Astrocyte of the spinal cord (primary cell): ENCODE data around the gene TAS2R40.
"Not testable (repeated sequence)": the region's sequence is repeated elsewhere in the genome, so short reads cannot be mapped to it uniquely, and the experiment has no call there.

Source experiments
- DNase-seq: peaks from one replicate; pipeline ENCODE4 v3.0.0; 2011; ENCODE audit warnings: low read depth, low spot score
- H3K4me3 ChIP-seq: 2 replicates; pipeline ENCODE4 v1.5.1; 2011; ENCODE audit warnings: low read depth, mild to moderate bottlenecking, low read length, moderate library complexity
- in situ Hi-C: cut with HindIII; loops from 2 replicates; pipeline ENCODE4 v1.10.0; 2017; ENCODE audit warnings: low sequenced_read_pairs
- TF ChIP-seq, protein P1 (sequence below): IDR thresholded peaks from 2 replicates; pipeline ENCODE4 v1.5.1; 2012; ENCODE audit warnings: low read depth, mild to moderate bottlenecking, low read length, inconsistent platforms

Gene TAS2R40

DNA sequence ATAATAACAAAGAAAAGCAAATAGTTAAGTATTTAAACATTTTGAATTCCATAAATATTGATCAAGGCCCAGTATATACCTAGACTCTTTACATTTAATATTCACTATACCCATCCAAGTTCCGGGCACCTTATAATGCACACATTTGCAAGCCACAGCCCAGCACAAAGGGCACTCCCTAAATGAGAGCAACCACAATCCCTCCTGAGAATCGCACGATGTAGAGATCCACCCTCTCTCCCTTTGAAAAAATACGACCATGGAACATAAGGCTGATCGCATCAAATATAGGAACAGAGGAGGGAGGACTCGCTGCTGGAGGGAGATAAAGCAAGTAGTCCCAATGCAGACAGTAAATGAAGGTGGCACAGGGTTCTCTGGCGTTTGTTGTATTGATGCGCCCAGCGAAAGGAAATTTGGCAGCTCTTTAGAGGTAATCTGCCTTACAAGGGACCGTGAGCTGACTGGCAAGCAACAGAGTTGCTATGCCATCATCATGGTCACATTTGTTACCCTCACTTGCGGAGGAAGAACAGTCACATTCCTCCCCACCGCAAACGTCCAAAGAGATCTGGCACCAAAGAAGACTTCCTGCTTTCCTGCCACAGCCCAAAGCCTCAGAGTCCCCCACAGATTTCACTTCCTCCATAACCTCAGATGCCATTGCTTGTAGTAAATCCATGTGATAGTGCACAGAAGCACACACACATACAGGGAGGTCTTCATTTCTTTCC lies 16.1 kb upstream of the TAS2R40 start:
- in situ Hi-C loops, result no loop called here
- TF ChIP-seq, protein P1, sequence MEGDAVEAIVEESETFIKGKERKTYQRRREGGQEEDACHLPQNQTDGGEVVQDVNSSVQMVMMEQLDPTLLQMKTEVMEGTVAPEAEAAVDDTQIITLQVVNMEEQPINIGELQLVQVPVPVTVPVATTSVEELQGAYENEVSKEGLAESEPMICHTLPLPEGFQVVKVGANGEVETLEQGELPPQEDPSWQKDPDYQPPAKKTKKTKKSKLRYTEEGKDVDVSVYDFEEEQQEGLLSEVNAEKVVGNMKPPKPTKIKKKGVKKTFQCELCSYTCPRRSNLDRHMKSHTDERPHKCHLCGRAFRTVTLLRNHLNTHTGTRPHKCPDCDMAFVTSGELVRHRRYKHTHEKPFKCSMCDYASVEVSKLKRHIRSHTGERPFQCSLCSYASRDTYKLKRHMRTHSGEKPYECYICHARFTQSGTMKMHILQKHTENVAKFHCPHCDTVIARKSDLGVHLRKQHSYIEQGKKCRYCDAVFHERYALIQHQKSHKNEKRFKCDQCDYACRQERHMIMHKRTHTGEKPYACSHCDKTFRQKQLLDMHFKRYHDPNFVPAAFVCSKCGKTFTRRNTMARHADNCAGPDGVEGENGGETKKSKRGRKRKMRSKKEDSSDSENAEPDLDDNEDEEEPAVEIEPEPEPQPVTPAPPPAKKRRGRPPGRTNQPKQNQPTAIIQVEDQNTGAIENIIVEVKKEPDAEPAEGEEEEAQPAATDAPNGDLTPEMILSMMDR, result no peak
- no peak for DNase-seq
- no peak overlapping the region for H3K4me3 ChIP-seq

GRCh38 chr7:143210541-143210940 lies 11.3 kb upstream of the TAS2R40 start:
- H3K4me3 ChIP-seq, result no peak overlapping the region
- DNase-seq, result no peak
- TF ChIP-seq, protein P1, result no peak
- in situ Hi-C loops, result no loop called here

DNA sequence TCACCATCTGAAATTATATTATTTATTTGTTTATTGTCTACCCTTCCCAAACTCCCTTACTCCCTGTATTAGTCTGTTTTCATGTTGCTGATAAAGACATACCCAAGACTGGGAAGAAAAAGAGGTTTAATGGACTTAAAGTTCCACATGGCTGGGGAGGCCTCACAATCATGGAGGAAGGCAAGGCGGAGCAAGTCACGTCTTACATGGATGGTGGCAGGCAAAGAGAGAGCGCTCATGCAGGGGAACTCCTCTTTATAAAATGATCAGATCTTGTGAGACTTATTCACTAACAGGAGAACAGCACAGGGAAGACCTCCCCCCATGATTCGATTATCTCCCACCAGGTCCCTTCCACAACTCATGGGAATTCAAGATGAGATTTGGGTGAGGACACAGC lies 8.4 kb upstream of the TAS2R40 start:
- DNase-seq, H3K4me3 ChIP-seq, in situ Hi-C loops: not testable (repeated sequence)

DNA sequence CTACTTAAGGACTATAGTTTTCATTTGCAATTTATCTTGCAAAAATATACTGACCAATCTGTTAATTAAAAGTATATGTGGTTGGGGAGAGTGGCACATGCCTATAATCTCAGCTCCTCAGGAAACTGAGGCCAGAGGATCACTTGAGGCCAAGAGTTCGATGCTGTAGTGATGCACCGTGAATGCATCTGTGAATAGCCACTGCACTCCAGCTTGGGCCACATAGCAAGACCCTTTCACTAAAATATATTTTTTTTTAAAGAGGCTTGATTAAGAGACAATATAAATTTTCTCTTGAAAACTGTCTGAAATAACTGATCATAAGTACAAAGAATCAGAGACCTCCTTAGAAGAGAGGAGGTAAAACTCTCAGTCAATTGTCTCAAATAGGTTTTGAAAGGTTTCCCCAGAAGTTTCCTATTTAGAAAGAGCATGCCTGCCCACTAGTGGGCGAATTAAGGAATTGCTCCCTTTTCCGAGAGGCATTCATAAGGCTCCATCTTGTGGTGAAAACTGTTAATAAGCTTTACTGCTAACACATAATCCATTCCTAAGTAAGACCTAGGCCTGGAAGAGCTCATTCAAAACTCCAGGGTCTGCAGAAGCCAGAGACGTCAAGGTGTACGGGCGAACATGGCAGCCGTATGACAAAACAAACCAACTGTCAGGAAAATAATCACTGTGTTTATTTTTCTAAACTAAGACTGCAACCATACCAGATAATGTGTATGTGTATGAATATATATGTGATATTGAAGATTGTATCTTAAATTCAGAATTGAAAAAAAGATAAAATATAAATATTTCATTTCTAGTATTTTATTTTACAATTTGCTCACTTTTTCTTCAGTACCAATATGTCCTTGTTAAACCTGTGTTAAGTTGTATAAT lies 6.8 kb upstream of the TAS2R40 start:
- DNase-seq, result peak; percentile 87
- in situ Hi-C loops, result no loop called here
- no peak overlapping the region for H3K4me3 ChIP-seq
- TF ChIP-seq, protein P1, result peak; percentile 99

DNA sequence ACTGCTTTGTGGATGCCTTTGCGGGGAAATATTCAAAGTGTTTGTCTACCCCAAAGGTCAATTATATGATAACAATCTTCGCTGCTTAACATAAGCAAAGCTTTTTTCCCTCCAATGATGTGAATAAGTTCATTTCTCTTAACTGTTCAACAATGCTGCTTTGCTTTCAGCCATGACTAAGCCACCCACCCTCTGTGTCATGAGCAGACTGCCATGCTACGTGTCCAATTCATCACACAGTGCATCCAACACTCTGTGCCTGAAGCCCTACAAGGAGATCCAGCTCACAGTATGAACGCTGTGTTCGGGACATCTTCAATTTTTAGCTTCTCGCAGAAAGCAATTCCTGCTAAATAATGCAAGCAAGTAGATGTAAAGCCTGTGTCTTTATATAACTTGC lies 5.7 kb upstream of the TAS2R40 start:
- peak; percentile 14 for DNase-seq

GRCh38 chr7:143216686-143217085 lies 5.2 kb upstream of the TAS2R40 start:
- in situ Hi-C loops, result no loop called here
- DNase-seq, result no peak
- H3K4me3 ChIP-seq, result no peak overlapping the region
- TF ChIP-seq, protein P1, result no peak

More for the DNA sequence above, 5.7 kb upstream of the TAS2R40 start:
- in situ Hi-C loops, result no loop called here
- TF ChIP-seq, protein P1, result no peak
- no peak overlapping the region for H3K4me3 ChIP-seq

GRCh38 chr7:143217806-143218205 lies 4.0 kb upstream of the TAS2R40 start:
- TF ChIP-seq, protein P1, result no peak
- no peak overlapping the region for H3K4me3 ChIP-seq
- in situ Hi-C loops, result no loop called here
- no peak for DNase-seq
